ENCODE measurements around the gene FAM171A2.

Gene FAM171A2

DNA sequence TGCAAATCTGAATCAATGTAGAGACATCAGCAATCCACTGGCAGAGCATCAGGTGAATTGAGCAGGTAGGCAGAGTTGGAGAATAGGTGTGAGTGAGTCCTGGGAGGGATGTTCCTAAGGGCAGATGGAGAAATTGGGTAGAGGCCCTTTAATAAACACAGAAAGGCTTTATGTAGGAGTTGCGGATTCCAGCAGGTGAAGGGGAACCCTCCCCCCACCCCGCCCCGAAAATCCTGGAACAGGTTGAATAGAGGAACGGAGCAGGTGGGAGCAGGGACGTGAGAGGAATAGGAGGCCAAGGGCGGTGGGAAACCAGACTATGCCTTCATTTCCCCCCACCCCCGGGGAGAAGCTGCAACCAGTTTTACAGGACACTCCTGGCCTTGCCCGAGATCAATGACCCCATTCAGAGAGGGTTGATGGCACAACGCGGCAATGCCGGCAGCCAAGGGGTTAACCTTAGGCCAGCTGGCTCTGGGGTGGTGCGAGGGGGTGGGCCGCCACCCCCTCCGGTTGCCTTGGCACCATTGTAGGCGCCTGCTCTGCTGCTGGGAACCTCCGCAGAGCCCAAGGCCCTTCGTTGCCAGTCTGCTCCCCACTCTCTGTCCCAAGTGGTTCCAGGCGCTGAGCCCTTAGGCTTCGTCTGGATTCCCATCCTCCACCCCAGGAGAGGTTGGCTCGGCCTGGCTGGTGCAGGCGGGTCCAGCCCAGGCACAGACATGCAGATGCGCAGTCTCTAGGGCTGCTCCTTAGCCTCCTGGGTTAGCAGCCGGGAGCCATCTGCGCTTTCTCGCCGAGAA, 56.1 kb downstream of the FAM171A2 start:
- no peak for DNase-seq (ENCODE audit: low read depth, low spot score)

DNA sequence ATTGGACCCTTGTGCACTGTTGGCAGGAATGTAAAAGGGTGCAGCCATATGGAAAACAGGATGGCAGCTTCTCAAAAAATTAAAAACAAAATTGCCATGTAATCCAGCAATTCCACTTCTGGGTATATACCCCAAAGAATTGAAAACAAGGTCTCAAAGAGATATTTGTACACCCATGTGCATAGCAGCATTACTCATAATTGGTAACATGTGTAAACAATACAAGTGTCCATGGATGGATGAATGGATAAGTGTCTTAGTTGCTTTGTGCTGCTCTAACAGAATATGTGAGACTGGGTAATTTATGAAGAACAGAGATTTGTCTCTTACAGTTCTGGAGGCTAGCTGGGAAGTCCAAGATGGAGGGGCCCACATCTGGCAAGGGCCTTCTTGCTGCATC, 59.0 kb downstream of the FAM171A2 start:
- no peak for DNase-seq (ENCODE audit: low read depth, low spot score)
